HG03565 (cell line): ENCODE data around the gene ZNF487.
"Not testable (repeated sequence)": the region's sequence is repeated elsewhere in the genome, so short reads cannot be mapped to it uniquely, and the experiment has no call there.

ENCODE experiments used
- ATAC-seq: cut with Tn5 transposase; IDR thresholded peaks from one replicate; pipeline ENCODE4 v1.9.1; 2021; ENCODE audit warnings: mild to moderate bottlenecking, moderate library complexity; ENCODE audit not compliant: unreplicated experiment

The ZNF487 gene

DNA sequence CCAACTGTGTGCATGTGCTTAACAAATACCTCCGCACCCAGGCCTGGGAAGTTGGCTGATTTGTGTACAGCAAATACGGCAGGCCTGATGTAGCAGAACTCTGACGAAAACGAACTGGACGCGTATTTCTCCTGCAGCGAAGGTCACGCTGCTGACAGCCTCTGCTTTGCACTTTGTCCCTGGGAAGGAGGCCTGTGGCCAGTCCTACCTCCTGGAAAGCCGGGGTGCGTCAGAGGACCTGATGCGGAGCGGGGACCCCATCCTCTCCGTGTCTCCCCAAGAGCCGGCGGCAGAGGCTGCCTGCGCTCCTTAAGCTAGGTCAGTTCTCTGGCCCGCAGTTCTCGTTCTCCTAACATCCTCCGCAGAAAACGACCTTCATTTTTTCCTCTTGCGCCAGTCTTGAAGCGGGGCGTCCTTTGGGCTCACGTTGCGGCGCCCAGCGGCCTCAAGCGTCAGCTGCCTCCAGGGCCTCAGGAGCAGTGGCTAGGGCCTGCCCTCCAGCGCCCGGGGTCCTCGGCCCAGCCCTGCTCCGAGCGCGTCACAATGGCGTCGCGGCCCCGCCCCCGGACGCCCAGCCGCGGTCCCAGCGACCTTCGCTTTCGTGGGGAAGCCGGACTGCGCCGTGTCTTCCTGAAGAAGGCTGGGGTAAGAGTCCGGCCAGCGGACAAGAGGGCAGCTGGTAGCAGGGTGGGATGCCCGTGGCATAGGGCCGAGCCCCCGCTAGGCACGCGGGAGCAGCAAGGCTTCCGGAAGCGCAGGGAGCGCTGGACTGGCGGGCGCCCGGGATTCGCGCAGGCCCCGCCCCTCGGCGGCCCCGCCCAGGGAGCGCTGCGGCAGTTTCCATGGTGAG lies at the start of gene ZNF487:
ZNF487 (plus strand) TSS at position 821 of the 850 bp plus-strand sequence. CDS start 38,703 bp downstream, outside the sequence.
- ATAC-seq = peak; percentile 93

DNA sequence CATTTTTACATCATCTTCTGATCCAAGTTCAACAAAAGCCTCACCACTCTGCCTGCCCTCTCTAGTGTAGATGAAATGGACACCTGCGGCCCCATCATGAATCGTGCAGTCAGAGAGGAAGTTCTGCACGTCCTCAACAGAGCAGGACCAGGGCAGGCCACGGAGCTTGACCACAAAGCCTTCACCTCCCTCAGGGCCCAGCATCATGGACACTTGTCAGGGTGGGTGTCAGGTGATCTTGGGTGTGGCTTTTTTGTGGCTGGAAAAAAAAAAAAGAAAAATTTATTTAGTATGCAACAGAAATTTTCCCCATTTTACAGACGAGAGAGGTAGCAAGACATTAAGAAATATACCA lies 49.3 kb upstream of the ZNF487 start:
- ATAC-seq = no peak

DNA sequence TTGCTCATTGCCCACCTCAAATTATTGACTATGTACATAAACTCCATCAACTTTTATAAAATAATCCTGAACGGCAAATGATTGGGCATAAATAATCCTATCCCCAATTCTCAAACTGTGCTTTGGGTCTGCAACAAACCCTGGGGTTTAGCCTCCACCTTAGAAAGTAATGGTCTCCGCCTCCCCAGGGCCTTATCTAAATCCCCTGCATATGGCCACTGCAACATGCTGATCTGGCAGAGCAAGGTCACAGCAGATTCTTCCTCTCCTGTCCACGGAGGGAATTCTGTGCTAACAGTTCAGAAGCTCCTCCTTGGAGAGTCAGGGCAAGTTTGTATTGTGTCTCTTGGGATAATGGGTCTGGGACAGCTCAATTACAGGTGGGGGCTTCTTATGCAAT lies 47.0 kb upstream of the ZNF487 start:
- ATAC-seq = no peak

DNA sequence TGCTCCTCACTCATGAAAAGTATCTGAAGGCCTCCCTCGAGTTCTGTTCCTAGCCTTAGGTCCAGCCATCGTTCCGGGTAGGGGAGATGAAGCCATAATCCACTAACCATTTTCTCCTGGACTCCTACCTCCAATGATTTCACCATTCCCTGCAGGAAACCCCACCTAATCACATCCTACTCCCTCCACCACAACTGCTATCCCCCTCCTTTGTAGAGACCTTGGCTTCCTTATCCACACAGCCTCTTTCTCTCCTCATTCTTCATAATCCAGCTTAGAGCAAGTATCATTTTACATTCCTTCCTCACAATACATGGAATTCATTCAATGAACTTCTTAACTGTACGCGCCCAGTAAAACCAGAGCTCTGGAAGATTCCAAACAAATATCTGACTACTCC lies 46.6 kb upstream of the ZNF487 start:
- no peak for ATAC-seq

DNA sequence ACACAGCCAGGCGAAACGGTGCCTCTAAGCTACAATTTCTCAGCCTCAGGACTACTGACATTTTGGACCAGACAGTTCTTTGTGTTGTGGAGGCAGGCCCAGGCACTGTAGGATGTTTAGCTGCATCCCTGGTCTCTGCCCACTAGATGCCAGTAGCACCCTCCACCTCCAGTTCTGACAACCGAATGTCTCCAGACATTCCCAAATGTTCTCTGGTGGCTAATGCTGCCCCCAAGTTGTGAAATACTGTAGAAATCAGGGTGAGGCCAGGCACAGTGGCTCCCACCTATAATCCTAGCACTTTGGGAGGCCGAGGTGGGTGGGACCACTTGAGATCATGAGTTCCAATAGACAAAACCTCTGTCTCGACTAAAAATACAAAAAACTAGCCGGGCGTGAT lies 46.2 kb upstream of the ZNF487 start:
- ATAC-seq = no peak

DNA sequence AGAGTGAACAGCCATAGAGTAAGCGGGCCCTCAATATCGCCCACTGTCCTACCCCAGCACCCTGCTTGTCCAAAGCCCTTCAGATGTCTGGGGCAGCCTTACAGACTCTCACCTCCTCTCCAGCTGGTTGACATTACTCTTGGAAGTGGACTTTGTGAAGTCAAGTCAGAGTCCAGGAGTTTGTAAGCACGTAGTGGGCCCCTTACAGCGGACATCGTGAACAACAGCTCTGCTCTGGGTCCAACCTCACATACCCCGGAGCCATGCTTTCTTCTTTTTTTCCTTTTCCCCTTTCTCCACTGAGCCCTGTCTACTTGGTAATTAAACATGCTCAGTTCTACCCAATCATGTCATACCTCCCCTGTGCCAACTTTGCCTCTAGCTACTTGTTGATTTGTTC lies 45.4 kb upstream of the ZNF487 start:
- no peak for ATAC-seq

DNA sequence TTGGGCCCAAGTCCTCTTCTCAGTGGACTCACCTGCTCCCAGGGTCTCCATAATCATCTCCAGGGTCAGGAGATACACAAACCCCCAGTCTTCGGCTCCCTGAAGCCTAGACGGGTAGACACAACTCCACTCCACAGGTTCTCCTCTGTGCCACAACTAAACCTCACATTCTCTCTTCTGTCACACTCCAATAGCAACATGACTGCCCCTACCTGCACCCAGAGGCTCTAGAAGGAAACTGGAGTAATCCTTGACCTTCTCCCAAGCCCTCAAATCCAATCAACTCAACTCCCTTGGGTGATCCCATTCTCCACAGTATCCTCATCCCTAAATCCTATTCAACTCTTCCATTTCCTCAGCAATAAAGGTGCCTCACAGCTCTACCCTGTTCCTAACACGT lies 44.2 kb upstream of the ZNF487 start:
- ATAC-seq = no peak

DNA sequence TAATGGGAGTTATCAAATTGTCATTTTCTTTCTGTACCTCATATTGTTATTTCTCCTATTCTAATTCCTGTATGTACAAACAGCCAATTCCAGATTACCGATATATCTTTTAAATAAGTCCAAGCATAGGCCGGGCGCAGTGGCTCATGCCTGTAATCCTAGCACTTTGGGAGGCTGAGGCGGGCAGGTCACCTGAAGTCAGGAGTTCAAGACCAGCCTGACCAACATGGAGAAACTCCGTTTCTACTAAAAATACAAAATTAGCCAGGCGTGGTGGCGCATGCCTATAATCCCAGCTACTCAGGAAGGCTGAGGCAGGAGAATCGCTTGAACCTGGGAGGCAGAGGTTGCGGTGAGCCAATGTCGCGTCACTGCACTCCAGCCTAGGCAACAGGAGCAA lies 43.7 kb upstream of the ZNF487 start:
- not testable (repeated sequence) for ATAC-seq

DNA sequence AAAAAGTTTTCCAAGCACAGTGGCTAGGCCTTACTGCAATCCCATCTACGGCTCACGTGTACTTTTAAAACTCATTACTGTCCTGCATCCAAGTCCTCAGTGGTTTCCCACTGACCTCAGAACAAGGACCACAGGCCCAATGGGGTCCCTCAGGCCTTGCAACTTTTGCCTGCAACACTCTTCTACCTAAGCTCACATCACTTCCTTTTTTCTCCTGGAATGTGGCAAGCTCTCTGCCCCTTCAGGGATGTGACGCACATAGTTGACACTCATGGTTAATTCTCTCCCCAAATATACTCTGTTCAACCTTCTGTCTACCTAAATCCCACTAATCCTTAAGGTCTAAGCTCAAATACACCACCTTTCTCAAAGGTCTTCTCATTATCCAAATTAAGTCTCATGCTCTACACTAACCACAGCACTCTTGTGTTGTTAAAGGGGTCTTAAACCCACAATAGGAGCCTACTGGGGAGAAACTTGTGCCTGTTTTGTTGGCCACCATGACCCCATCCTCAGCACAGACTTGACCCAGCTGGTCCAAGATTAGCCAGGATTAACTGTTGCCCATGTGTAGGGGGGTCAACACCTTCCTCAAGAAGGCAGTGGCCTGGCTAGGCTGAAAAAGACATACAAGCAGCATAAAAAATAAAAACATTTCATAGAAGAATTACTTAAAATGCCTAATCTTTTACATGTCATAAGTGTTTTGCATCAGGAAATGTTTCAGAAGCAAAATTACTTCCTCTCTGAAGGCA lies 43.1 kb upstream of the ZNF487 start:
- ATAC-seq = no peak

DNA sequence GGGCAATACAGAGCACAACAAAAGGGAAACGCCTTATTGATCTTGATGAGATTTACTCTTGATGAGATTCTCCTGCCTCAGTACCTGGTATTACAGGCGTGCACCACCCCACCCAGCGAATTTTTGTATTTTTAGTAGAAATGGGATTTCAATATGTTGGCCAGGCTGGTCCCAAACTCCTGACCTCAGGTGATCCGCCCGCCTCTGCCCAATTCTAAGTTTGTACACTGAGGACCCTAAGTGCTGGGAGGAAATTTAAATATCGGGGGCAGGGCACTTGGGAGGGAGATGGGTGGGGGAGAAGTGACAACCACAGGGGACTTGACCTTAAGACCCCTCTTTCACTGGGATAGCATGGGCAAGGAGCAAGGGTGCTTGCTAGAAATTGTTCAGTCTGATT lies 42.0 kb upstream of the ZNF487 start:
- ATAC-seq = no peak

DNA sequence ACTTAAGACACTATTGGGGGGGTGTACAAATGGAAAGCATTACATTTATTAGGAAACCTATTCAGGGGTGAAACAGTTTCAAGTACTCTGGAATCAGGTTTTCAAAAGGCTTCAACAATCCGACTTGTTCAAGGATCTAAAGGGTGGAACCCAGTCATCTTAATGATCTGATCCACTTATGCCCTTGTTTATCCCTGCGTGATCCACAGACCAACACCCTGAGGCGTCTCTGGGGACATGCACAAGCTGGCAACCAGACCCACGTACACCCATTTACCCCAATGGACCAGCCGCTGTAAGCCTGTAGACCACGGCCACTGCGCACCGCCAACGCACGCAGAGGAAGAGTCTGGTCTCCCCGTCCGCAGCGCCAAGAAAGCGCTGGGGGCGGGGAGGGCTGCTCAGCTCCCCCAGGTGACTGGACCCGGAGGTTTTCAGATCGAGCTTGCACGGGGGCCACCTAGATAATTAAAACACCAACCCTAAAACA lies 41.3 kb upstream of the ZNF487 start:
- no peak for ATAC-seq

DNA sequence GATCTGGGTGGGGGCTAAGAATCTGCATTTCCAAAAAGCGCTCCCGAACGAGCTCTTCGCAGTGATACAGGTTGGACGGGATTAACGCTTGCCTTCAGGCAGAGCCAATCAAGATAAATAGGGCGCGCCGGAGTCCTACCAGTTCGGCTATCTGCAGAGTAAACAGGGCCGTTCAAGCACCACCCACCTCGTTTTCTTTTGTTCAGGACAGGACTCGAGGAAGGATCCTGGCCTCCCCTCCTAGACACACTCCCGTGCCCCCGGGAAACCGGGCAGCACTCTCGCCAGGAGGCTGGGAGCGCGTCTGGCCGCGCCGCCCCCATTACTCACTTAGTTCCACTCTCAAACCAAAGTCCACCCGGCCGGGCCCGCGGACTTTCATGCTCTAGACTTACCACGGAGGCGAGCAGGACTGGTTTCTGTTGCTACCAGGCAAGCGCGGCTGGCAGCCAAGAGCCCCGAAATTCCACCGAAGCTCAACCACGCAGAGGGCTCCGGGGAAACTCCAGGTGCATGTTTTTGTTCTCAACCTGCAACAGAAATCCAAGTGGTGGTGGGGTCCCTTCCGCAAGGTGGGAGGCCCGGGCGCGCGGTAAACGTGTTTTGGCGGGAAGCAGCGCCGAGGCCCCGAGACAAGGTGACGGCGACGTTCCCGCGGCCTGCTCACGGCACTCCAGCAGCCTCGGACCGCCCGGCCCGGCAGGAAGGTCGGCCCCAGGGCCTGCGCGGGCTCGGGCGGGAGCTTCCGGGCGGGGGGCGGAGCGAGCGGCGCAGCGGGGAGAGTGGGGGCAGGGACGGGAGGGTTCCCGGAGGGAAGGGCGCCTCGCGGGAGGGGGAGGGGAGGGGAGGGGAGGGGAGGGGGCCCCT lies 40.6 kb upstream of the ZNF487 start:
- ATAC-seq = peak; percentile 17

DNA sequence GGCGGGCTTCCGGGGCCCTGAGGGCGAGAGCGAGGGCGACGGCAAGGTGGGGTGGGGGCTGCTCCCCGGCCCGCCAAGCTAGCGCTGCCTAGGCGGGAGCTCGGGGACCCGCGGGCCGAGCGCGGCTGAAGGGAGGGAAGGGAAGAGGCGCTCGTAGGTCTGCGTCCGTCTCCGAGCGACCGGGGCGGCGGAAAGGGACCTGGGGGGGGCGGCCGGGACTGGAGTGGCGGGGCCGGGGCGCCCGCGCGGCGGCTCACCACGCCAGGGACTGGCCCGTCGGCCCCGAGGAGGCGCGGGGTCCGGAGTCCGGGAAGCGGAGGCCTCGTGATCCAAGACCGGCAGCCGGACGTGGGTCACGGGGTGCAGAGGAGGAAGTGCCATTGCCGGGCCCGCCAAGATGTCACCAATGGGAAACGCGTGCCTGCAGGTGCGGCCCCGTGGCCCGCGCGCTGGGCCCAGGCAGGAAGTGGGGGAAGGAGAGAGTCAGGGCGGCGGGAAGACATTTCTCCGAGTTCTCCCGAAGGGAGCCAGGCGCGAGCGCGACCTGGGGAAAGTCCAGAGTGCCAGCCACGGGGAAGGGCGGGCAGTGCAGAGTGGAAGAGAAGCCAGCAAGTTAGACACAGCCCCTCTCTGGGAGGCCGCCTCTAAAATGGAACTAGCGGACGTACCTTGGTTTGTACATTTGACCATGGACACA lies 39.8 kb upstream of the ZNF487 start:
- ATAC-seq = peak; percentile 76

DNA sequence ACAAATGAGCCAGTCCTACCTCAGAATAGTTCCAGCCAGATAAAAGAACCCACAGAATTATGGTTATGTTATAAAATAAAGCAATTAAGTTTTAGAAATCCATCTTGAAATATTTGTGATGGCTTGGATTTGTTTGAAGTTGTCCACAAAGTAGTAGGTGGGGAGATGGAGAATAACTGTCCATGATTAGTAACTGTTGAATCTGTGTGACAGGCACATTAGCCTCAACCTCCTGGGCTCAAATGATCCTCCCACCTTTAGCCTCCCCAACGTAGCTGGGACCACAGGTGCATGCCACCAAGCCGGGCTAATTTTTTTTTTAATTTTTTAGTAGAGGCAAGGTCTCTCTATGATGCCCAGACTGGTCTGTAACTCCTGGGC lies 38.0 kb upstream of the ZNF487 start:
- ATAC-seq = no peak

DNA sequence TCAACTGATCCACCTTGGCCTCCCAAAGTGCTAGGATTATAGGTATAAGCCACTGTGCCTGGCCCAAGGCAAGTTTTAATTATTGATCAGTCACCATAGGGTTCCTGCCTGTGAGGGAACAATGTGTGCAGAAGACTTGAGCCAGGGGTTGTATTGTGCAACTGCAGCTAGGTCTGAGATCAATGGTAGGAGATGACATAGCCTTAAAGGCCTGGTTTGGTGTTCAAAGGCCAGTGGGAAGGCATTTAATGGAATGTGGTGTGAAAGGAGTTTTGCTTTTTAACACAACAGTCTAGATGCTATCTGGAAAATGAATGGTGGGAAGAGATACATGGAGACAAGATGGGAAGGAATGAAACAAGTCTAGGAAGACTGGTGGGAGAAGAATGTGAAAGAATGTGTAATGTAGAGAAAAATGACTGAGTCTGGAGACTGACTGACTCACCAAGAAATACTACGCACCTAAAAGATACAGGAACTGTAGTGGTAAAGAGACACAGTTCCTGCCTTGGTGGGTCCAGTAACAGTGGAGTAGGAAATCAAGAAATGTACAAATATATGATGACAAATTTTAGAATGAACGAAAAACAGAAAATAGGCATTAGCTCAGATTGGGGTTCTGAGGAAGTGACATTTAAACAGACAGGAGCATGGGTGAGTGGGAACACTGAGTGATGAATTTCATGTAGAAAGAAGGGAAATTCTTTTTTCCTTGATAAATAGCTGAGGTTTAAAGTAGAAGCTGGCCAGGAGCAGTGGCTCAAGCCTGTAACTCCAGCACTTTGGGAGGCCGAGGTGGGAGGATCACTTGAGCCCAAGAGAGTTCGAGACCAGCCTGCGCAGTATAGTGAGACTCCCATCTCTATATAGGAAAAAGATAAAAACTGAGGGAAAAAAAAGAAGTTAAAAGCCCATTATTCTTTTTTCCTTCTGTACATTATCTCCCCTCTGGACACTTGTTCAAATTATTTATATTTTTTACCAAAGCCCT lies 37.3 kb upstream of the ZNF487 start:
- no peak for ATAC-seq

DNA sequence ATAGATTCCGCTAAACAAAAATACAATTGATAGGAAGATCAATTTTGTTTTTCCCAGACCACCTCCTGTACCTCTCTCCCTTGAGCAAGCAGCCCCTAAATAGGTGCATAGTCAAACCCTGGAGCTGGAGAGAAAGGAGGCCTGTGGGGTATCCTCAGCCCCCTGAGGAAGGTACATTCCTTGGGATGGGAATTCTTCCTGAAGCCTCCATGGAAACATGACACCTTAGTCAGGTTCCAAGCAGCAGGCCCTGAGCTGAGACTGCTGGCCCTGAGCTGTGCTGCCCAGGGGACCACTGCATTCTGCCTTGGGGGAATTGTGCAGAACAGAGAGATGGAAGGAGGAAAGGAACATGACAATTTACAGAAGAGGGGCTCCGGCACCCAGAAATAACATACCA lies 35.3 kb upstream of the ZNF487 start:
- ATAC-seq = no peak

DNA sequence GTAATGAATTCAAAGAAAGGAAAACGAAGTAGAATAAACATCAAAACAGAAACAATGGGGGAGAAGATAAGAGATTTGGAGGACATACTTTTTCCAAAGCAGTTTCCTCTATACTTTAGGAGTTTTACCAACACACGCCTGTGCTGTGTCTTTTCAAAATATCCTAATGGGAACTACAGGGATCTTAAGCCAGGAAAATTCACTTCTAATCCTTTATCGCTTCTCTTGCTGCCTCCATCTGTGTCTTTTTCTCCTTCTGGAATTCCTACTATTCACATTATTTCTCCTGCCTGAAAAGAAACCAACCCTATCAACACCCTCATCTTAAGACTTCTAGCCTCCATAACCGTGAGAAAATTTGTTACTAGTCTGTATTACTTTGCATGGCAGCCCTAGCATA lies 34.7 kb upstream of the ZNF487 start:
- no peak for ATAC-seq

DNA sequence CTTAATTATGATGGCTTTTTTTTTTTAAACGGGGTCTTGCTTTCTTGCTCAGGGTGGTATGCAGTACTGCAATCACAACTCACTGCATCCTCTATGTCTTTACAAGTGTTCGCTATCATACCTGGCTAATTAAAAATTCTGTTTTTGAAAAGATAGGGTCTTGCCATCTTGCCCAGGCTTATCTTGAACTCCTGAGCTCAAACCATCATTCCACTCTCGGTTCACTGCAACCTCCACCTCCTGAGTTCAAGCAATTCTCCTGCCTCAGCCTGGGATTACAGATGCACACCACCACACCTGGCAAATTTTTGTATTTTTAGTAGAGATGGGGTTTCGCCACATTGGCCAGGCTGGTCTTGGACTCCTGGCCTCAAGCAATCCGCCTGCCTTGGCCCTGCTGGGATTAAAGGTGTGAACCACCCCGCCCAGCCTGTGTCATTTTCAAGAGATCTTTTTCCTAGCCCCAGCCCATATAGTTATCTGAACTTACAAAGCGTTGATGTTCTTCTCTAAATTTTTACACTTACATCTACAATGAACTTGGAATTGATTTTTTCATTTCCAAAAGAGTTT lies 33.9 kb upstream of the ZNF487 start:
- no peak for ATAC-seq
